Chondrocyte (in vitro differentiated cells): ENCODE measurements around the gene NUBPL. TPM values are rescaled to one million over a fixed set of nuclear protein-coding genes. Genes with fewer than 3 reads are reported as not detected.
A peak's percentile ranks its signal among the peaks of the same experiment; 100 is the strongest.
"Not testable (repeated sequence)": the region's sequence is repeated elsewhere in the genome, so short reads cannot be mapped to it uniquely, and the experiment has no call there.

Experiments used
- DNase-seq: peaks from one replicate; pipeline ENCODE4 v3.0.0; 2021; ENCODE audit warnings: mixed read lengths, low spot score
- H3K27ac Mint-ChIP-seq: one replicate; pipeline ENCODE4 v1.8.0; 2021; ENCODE audit warnings: mild to moderate bottlenecking, moderate library complexity, mixed read lengths; ENCODE audit not compliant: unreplicated experiment
- H3K27me3 Mint-ChIP-seq: 2 replicates; pipeline ENCODE4 v1.8.0; 2021; ENCODE audit warnings: low read depth, mixed read lengths
- H3K36me3 Mint-ChIP-seq: 2 replicates; pipeline ENCODE4 v1.8.0; 2021; ENCODE audit warnings: low read depth, mixed read lengths
- H3K4me1 Mint-ChIP-seq: 2 replicates; pipeline ENCODE4 v1.8.0; 2021; ENCODE audit warnings: low read depth, mild to moderate bottlenecking, mixed read lengths
- H3K4me3 Mint-ChIP-seq: one replicate; pipeline ENCODE4 v1.8.0; 2021; ENCODE audit warnings: mild to moderate bottlenecking, moderate library complexity, mixed read lengths; ENCODE audit not compliant: unreplicated experiment
- H3K9me3 Mint-ChIP-seq: 2 replicates; pipeline ENCODE4 v1.8.0; 2021; ENCODE audit warnings: low read depth, mixed read lengths
- CTCF ChIP-seq: fragments of 200-600 bp; sonication (generic); IDR thresholded peaks from 2 replicates; pipeline ENCODE4 v1.5.0; 2021; ENCODE audit warnings: antibody characterized with exemption, mild to moderate bottlenecking, moderate library complexity
- total RNA-seq: library from RNA; stranded (reverse); gene quantifications from 3 replicates; pipeline ENCODE4 v1.2.1, GENCODE V29; 2021

Gene NUBPL
- total RNA-seq, 1 donor from 2014 or later, result 9.8 TPM

- no peaks in the 10 kb centered on the region for H3K4me1 Mint-ChIP-seq
- H3K36me3 Mint-ChIP-seq, result no peaks in the 10 kb centered on the region
- no peak for DNase-seq
- H3K27me3 Mint-ChIP-seq, result no peaks in the 10 kb centered on the region
- H3K27ac Mint-ChIP-seq, result no peak overlapping the region
- TF ChIP-seq CTCF, result no peak
- H3K4me3 Mint-ChIP-seq, result no peak overlapping the region
- peaks cover 9% of the 10 kb centered on the region for H3K9me3 Mint-ChIP-seq
Observed at GRCh38 chr14:31785574-31785973, 224.4 kb downstream of the NUBPL start.

- TF ChIP-seq CTCF, result peak; percentile 28
- no peak for DNase-seq
- Mint-ChIP-seq H3K36me3 (no peaks in the 10 kb centered on the region), H3K9me3 (no peaks in the 10 kb centered on the region), H3K4me1 (no peaks in the 10 kb centered on the region), H3K27ac (no peak overlapping the region), H3K27me3 (no peaks in the 10 kb centered on the region), H3K4me3 (no peak overlapping the region)
Observed at GRCh38 chr14:31787377-31787776, 226.2 kb downstream of the NUBPL start.

DNA sequence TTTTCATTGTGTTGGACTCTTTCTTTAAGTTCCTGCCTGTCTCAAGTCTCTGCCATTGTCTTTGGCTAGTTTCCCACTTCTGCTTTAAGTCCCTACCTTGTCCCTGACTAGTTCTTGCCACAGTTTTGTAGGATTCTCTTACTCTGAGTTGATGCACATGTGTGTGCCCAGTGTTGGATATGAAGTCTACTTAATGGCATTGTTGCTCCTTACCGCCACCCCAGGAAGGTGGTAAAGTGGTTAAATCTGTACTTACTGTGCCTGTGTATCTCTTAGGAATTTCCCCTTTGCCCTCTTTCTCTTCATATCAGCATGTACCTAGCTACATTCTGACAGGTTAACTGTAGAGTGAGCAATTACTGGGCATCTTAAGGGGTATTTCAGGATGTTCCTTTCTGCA is 227.1 kb downstream of the NUBPL start:
- no peaks in the 10 kb centered on the region for H3K9me3 Mint-ChIP-seq
- no peak for TF ChIP-seq CTCF
- no peaks in the 10 kb centered on the region for H3K36me3 Mint-ChIP-seq
- DNase-seq, result no peak
- H3K27ac Mint-ChIP-seq, result no peak overlapping the region
- H3K27me3 Mint-ChIP-seq, result no peaks in the 10 kb centered on the region
- H3K4me1 Mint-ChIP-seq, result no peaks in the 10 kb centered on the region
- H3K4me3 Mint-ChIP-seq, result no peak overlapping the region

DNA sequence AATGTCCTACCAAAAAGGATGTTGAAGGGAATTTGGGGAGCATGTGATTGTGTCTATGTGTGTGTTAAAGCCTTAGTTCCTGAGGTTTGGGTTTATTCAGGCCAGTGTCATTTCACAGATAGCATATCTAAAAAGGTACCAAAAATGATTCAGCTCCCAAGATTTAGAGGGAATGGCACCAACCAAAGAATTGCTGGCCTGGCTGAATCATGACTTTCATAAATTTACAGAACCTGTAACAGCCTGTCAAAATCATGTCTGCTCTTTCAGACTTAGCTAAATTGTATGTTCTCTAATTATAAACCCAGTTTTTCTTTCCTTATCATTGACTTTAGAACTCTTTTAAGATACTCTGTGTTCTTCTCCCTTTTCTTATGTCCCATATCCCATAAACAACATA is 231.5 kb downstream of the NUBPL start:
- no peak overlapping the region for H3K4me3 Mint-ChIP-seq
- H3K27ac Mint-ChIP-seq, result no peak overlapping the region
- no peaks in the 10 kb centered on the region for H3K9me3 Mint-ChIP-seq
- DNase-seq, result no peak
- TF ChIP-seq CTCF, result no peak
- H3K27me3 Mint-ChIP-seq, result no peaks in the 10 kb centered on the region
- H3K36me3 Mint-ChIP-seq, result no peaks in the 10 kb centered on the region
- no peaks in the 10 kb centered on the region for H3K4me1 Mint-ChIP-seq

DNA sequence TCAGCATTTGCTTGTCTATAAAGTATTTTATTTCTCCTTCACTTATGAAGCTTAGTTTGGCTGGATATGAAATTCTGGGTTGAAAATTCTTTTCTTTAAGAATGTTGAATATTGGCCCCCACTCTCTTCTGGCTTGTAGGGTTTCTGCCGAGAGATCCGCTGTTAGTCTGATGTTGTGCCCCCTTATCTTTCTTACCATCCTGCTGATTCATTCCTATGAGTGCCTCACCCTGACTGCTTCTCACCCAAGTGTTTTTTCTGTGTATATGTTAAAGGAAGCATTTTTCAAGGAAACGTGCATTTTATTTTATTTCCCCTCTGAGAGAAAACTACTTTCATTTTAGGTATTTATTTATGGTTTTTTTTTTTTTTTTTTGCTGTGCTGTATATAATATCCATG is 236.7 kb downstream of the NUBPL start:
- H3K4me1 Mint-ChIP-seq, result peaks cover 16% of the 10 kb centered on the region
- not testable (repeated sequence) for DNase-seq, H3K27ac Mint-ChIP-seq, H3K9me3 Mint-ChIP-seq, H3K4me3 Mint-ChIP-seq, H3K36me3 Mint-ChIP-seq, H3K27me3 Mint-ChIP-seq

DNA sequence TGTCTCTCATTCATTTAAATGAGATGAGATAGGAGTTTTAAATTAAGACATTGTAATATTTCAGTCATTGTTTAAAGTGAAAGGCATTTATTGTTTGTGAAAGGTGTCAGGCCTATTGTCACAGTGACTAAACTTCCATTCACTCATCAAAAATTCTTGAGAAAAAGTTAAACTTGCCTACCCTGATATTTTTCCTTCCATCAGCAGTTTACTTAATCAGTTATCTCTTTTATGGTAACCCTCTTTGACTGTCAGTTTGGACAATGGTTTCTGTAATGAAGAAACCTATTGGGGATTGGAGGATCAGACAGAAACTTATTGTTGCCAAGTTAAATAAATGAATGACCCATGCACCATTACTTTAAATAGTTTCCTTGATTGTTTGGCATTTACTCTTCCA is 241.6 kb downstream of the NUBPL start:
- no peaks in the 10 kb centered on the region for H3K27me3 Mint-ChIP-seq
- no peak for DNase-seq
- H3K4me3 Mint-ChIP-seq, result no peak overlapping the region
- peaks cover 3% of the 10 kb centered on the region for H3K36me3 Mint-ChIP-seq
- no peak for TF ChIP-seq CTCF
- no peak overlapping the region for H3K27ac Mint-ChIP-seq
- H3K4me1 Mint-ChIP-seq, result peaks cover 16% of the 10 kb centered on the region
- H3K9me3 Mint-ChIP-seq, result peaks cover 3% of the 10 kb centered on the region
